ENCODE data around the gene TUBB. TPM values are rescaled to one million over a fixed set of nuclear protein-coding genes. Genes with fewer than 3 reads are reported as not detected.
A peak's percentile ranks its signal among the peaks of the same experiment; 100 is the strongest.

Gene TUBB
- total and polyA plus RNA-seq, 2 of the 8 experiments (the other 6 are each of a cell fraction or from before 2014, with no cell fraction given): 1,880 to 3,022 TPM

GRCh38 chr6:30678964-30679726 is 41.0 kb upstream of the TUBB start (continued):
- TF ChIP-seq MAFK (IDR thresholded peaks at IDR 0.05; ENCODE audit: low read depth, low read length): no peak
- TF ChIP-seq RXRA (IDR thresholded peaks at IDR 0.05; ENCODE audit: insufficient read depth, low read depth, low read length): no peak
- 0 out of 2 replicates have a peak, but pooled peaks have one; percentile 54 for TF ChIP-seq GABPA (IDR thresholded peaks at IDR 0.05; ENCODE audit: borderline replicate concordance, insufficient read depth, low read length)
- peak; percentile 94 for TF ChIP-seq KDM1A (IDR thresholded peaks at IDR 0.05; ENCODE audit: borderline replicate concordance, low read length)
- no peak for TF ChIP-seq ZNF274 (IDR thresholded peaks at IDR 0.05; ENCODE audit: borderline replicate concordance, extremely low read depth, low read length)
- TF ChIP-seq CTCF (IDR thresholded peaks at IDR 0.05; ENCODE audit: control extremely low read depth in 1 of 3, insufficient read depth in 1 of 3, low read depth in 1 of 3, low read length in 3 of 3): peak in 2 of 3 experiments; percentile 96 to 97; a peak in 3 of 4 replicates
- TF ChIP-seq USF2 (IDR thresholded peaks at IDR 0.05; ENCODE audit: low read length): 0 out of 2 replicates have a peak, but pooled peaks have one; percentile 11
- TF ChIP-seq ATF2 (IDR thresholded peaks at IDR 0.05; ENCODE audit: low read length): 0 out of 2 replicates have a peak, but pooled peaks have one; percentile 41
- peak in 1 of 2 experiments; percentile 84; a peak in 1 of 4 replicates for TF ChIP-seq HDAC2 (IDR thresholded peaks at IDR 0.05; ENCODE audit: borderline replicate concordance in 1 of 2, low read depth in 2 of 2, low read length in 2 of 2)
- peak; percentile 27; the same call in 1 of the 2 replicates for TF ChIP-seq CHD2 (IDR thresholded peaks at IDR 0.05; ENCODE audit: low read length)
- no peak for TF ChIP-seq CBX5 (IDR thresholded peaks at IDR 0.05; ENCODE audit: low read depth, low read length)
- TF ChIP-seq MAX (IDR thresholded peaks at IDR 0.05): peak; percentile 32; the same call in 1 of the 2 replicates
- TF ChIP-seq EGR1 (IDR thresholded peaks at IDR 0.05; ENCODE audit: borderline replicate concordance, low read depth, low read length): 0 out of 2 replicates have a peak, but pooled peaks have one; percentile 14
